C4-2B (cell line): ENCODE measurements around the gene TMEM100.

ENCODE experiments used
- CTCF ChIP-seq: fragments of 450-650 bp; conservative IDR thresholded peaks from 2 replicates; pipeline ENCODE4 v1.5.1; 2017; ENCODE audit warnings: mild to moderate bottlenecking
- ZFX ChIP-seq: fragments of 450-650 bp; IDR thresholded peaks from 2 replicates; pipeline ENCODE4 v1.6.1; 2017

GRCh38 chr17:55723488-55723848 is 804 bp upstream of the TMEM100 start:
- TF ChIP-seq CTCF (no peak), ZFX (no peak)
